Measurements from ENCODE around the gene KIF4A.
"Not testable (repeated sequence)": the region's sequence is repeated elsewhere in the genome, so short reads cannot be mapped to it uniquely, and the experiment has no call there.

Gene KIF4A

GRCh38 chrX:70398899-70399298 lies 109.0 kb downstream of the KIF4A start:
- TF ChIP-seq CTCF (IDR thresholded peaks at IDR 0.05; ENCODE audit: low read depth, low read length, missing control alignments): no peak
- no peak overlapping the region for H3K4me3 ChIP-seq (replicated peaks; ENCODE audit: low read depth, low read length)
- no peak for DNase-seq (ENCODE audit: extremely low read depth, low read depth)

GRCh38 chrX:70400181-70400580 lies 110.3 kb downstream of the KIF4A start:
- not testable (repeated sequence) for DNase-seq (ENCODE audit: extremely low read depth, low read depth); H3K4me3 ChIP-seq (replicated peaks; ENCODE audit: low read depth, low read length)

- no peak overlapping the region for H3K4me3 ChIP-seq (replicated peaks; ENCODE audit: low read depth, low read length)
- TF ChIP-seq CTCF (IDR thresholded peaks at IDR 0.05; ENCODE audit: low read depth, low read length, missing control alignments): no peak
- DNase-seq (ENCODE audit: extremely low read depth, low read depth): no peak
Observed at GRCh38 chrX:70402721-70403120, 112.8 kb downstream of the KIF4A start.

- no peak for DNase-seq (ENCODE audit: extremely low read depth, low read depth)
- TF ChIP-seq CTCF (IDR thresholded peaks at IDR 0.05; ENCODE audit: low read depth, low read length, missing control alignments): no peak
- H3K4me3 ChIP-seq (replicated peaks; ENCODE audit: low read depth, low read length): no peak overlapping the region
Observed at GRCh38 chrX:70405003-70405402, 115.1 kb downstream of the KIF4A start.

- DNase-seq (ENCODE audit: extremely low read depth, low read depth): no peak
- no peak overlapping the region for H3K4me3 ChIP-seq (replicated peaks; ENCODE audit: low read depth, low read length)
- no peak for TF ChIP-seq CTCF (IDR thresholded peaks at IDR 0.05; ENCODE audit: low read depth, low read length, missing control alignments)
Observed at GRCh38 chrX:70410921-70411320, 121.0 kb downstream of the KIF4A start.

- TF ChIP-seq CTCF (IDR thresholded peaks at IDR 0.05; ENCODE audit: low read depth, low read length, missing control alignments): no peak
- no peak overlapping the region for H3K4me3 ChIP-seq (replicated peaks; ENCODE audit: low read depth, low read length)
- DNase-seq (ENCODE audit: extremely low read depth, low read depth): no peak
Observed at GRCh38 chrX:70411475-70411874, 121.6 kb downstream of the KIF4A start.

- no peak for DNase-seq (ENCODE audit: extremely low read depth, low read depth)
- no peak for TF ChIP-seq CTCF (IDR thresholded peaks at IDR 0.05; ENCODE audit: low read depth, low read length, missing control alignments)
- H3K4me3 ChIP-seq (replicated peaks; ENCODE audit: low read depth, low read length): no peak overlapping the region
Observed at GRCh38 chrX:70421618-70422017, 131.7 kb downstream of the KIF4A start.

All from HFF-Myc (cell line).